NCI-H345 treated with DMSO at 0.1 percent for 48 hours (cell line): ENCODE data around the gene GMDS.

ENCODE experiments used
- DNase-seq: peaks from one replicate; lab custom pipeline; 2025; ENCODE audit not compliant: unreplicated experiment; lab: John Stamatoyannopoulos, UW

The GMDS gene

GRCh38 chr6:1910621-1911407 is 334.6 kb downstream of the GMDS start:
- no peak for DNase-seq

GRCh38 chr6:1908784-1909183 is 336.6 kb downstream of the GMDS start:
- DNase-seq, result no peak

GRCh38 chr6:1906609-1907008 is 338.8 kb downstream of the GMDS start:
- no peak for DNase-seq

GRCh38 chr6:1906014-1906413 is 339.4 kb downstream of the GMDS start:
- DNase-seq, result no peak

- no peak for DNase-seq
Measured at GRCh38 chr6:1904898-1905297, 340.5 kb downstream of the GMDS start.

GRCh38 chr6:1904466-1904799 is 341.0 kb downstream of the GMDS start:
- DNase-seq, result no peak

- DNase-seq, result no peak
Measured at GRCh38 chr6:1903780-1904465, 341.5 kb downstream of the GMDS start.

- DNase-seq, result no peak
Measured at GRCh38 chr6:1901556-1901955, 343.8 kb downstream of the GMDS start.

GRCh38 chr6:1896897-1897296 is 348.5 kb downstream of the GMDS start:
- DNase-seq, result no peak

- DNase-seq, result no peak
Measured at GRCh38 chr6:1895721-1896120, 349.7 kb downstream of the GMDS start.

GRCh38 chr6:1894954-1895353 is 350.5 kb downstream of the GMDS start:
- no peak for DNase-seq

- DNase-seq, result no peak
Measured at GRCh38 chr6:1893470-1894130, 351.8 kb downstream of the GMDS start.

- no peak for DNase-seq
Measured at GRCh38 chr6:1892716-1893115, 352.7 kb downstream of the GMDS start.

- DNase-seq, result no peak
Measured at GRCh38 chr6:1890987-1891386, 354.4 kb downstream of the GMDS start.

- DNase-seq, result no peak
Measured at GRCh38 chr6:1890071-1890470, 355.3 kb downstream of the GMDS start.

GRCh38 chr6:1885576-1886011 is 359.8 kb downstream of the GMDS start:
- no peak for DNase-seq

- no peak for DNase-seq
Measured at GRCh38 chr6:1884313-1884712, 361.1 kb downstream of the GMDS start.

- no peak for DNase-seq
Measured at GRCh38 chr6:1878330-1878729, 367.1 kb downstream of the GMDS start.

GRCh38 chr6:1873781-1874180 is 371.6 kb downstream of the GMDS start:
- no peak for DNase-seq

GRCh38 chr6:1872649-1873131 is 372.7 kb downstream of the GMDS start:
- no peak for DNase-seq

- DNase-seq, result no peak
Measured at GRCh38 chr6:1871724-1872315, 373.6 kb downstream of the GMDS start.

- DNase-seq, result no peak
Measured at GRCh38 chr6:1870932-1871331, 374.5 kb downstream of the GMDS start.
